GM15510 (cell line): ENCODE measurements around the gene EHBP1.

Experiments used
- POLR2A ChIP-seq: IDR thresholded peaks from 3 replicates; pipeline ENCODE4 v1.6.1; 2011; ENCODE audit warnings: borderline replicate concordance; ENCODE audit not compliant: insufficient read length; ENCODE audit errors: extremely low read depth

The EHBP1 gene

DNA sequence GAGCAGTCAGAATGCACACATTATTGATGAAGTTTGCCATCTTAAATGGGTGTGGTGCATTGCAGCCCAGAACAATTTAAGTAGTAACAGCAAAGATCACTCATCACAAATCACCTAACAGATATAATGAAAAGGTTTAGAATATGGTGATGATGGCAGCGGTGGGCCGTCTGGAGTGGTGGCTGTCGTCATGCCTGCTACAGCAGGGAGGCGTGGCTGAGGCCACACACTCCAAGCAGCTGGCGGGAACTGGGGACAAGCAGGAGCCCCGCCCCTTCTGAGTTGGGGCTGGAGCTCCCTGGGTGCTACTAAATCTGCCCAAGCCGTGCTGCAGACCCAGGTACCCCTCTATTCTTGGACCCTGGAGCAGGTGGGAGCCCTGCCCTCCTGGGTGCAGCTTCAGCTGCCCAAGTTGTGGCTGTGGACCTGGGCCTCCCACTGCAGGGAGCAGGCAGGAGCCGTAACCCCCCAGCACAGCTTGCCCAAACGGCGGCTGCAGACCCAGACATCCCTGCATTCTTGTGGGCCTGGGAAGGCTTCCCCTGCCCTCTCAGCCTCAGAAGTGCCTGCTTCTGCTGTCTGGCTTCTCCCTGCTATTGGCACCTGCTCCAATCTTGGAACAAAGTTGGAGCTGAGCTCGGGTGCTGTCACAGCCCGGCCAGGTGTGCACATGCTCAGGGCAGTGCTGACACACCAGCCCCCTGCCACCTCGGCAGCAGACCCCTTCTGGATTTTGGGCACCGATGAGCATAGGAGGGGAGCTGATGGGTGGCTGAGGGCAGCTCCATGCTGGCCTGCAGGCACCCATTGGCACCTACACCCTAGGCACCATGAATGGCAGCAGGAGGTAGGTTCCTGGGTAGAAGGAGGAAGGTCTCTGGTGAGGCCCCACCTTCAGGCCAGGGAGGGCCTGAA is 149.3 kb downstream of the EHBP1 start:
- no peak for TF ChIP-seq POLR2A

DNA sequence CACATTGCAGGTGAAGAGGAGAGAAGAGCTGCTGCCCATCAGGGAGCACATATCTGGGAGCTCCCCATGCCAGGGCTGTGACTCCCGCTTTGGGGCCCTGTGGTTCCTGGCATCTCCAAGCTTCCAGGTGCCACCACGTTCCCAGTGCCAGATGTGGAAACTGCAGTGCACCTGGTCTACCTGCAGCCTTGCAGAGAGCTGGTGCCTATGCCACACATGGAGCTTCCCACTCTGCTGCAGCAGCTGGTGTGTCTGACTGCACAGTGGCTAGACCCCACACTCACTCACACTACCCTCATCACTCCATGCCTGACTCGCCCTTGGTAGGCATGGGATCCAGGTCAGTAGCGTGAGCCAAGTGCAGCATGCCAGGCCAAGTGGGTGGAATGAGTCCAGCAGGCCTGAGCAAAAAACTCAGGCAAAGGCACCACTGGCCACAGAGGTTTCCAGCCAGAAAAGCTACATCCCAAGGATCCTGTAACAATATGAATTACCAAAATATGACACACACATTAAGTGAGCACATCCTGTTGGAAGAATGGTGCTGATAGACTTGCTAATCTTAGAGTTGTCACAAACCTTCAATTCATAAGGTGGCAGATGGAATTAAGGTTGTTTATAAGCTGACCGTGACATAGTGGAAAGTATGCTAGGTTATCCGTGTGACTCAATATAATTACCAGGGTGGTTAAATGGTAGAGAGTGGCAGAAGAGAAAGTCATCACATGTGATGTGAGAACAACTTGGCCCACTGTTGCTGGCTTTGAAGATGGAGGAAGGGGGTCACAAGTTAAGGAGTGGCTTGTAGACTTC is 150.9 kb downstream of the EHBP1 start:
- no peak for TF ChIP-seq POLR2A

DNA sequence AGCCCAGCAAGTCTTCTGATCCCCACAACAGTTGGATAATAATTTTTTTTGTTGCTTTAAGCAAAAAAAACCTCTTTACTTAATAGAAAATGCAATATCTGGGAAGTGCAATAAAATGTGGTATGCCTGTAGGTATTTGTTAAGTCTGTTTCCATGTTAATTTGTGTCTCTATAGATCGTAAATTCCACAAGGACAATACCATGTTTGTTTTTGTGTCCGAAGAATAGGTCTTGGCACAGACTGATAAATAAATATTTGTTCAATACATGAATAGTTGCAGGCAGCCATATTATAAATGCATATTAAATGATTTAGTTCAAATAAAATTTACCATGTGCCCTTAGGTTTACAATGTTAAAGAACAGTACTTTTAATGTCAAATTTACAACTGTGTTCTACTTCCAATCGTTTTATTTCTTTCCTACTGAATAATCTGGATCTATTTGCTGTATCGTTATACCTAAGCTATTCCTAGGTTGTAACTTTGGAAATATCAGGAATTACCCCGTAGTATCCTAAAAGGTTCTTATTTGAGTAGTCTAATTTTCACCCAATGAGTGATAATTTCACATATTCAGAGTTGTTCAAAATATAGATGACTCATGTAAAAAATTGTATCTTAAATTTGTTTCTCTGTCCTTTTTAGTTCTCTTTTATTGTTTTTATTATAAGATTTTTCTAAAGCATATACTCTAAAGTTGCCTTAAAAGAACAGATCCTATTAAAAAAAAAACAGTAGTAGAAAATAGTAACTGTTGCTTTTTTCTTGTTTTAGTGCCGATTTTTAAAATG is 151.8 kb downstream of the EHBP1 start:
- no peak for TF ChIP-seq POLR2A

DNA sequence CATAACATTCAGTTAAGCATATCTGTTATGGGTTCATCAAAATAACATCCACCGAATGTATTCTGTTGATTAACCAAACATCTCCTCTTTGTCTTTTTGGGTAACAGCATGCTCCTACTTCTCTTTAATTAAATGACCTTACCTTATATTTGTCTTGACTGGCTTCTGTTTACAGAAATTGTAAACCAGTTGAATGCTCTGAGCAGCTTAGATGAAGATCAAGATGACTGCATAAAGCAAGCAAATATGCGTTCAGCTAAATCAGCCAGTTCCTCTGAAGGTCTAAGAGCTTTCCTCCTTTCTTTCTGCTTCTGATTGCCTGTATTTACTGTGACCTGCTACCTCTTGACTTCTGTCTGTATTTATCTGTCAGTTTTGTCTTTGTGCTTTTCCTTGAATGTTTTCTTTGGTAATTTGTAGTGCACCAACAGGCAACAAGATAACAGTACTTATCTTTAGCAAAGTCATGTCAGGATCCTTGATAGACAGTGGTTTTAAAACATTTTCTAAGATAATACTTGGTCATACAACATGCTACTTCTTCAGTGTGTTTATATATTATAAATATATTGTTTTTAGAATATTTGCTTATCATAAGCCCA is 152.8 kb downstream of the EHBP1 start:
- TF ChIP-seq POLR2A: no peak

DNA sequence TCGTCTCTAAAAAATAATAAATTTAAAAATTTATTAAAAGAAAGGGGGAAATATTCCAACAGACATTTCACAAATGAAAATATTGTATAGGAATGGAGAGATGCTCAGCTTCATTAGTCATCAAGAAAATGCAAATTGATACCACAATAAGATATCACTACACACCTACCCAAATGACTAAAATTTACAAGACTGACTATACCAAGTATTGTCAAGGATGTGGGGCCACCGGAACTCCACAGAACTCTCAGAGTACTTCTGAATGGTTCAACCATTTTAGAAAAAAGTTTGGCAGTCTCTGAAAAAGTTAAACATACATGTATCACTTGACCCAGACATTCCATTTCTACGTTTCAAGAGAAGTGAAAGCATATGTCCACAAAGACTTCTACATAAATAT is 163.4 kb downstream of the EHBP1 start:
- no peak for TF ChIP-seq POLR2A

DNA sequence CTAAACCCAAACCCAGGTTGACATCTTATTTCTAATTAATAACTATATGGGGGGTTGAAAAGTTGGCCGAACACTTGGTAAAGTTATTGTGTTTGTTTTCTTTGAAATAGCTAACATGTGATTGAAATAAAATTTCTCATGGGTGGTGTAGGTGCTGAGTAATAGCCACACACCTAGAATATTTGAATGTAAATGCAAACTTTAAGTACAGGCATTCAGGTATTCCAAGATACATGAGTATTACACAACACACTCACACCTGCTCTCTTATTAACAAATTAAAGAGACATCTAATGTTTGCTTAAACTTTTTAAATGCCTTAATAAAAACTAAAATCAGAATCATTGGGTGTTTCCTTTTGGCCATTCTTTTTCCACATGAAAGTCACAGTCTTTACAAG is 165.5 kb downstream of the EHBP1 start:
- no peak for TF ChIP-seq POLR2A

DNA sequence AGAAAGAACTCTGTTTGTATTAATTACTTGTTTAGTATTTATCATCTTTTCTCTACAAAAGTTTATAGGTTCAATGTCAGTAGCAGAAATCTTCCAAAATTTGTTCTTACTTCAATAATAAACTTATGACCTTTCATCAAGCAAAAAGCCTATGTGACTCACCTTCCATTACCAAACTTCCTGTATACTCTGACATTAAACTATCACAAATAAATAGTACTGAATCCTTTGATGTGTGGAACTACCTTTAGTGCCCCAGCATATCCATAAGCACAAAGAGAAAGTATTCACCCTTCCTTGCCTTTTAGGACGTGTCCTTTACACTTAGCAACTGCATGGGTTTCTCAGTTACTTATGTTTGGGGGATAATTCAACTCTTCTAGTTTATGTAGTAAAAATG is 166.0 kb downstream of the EHBP1 start:
- TF ChIP-seq POLR2A: no peak

DNA sequence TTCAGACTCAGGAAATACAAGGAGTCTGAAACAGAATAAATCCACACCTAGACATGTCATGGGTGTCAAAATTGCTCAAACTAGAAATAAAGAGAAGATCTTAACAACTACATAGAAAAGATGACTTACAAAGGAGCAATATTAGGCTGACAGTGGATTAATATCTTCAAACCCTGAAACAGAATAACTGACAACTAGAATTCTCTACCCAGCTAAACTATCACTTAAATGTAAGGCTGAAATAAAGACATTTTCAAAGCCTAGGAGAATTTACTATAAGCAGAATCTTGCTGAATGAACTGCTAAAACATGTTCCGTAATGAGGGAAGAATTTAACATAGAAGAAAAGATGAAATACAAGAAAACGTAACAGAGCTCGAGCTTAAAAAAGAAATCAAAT is 168.1 kb downstream of the EHBP1 start:
- no peak for TF ChIP-seq POLR2A

DNA sequence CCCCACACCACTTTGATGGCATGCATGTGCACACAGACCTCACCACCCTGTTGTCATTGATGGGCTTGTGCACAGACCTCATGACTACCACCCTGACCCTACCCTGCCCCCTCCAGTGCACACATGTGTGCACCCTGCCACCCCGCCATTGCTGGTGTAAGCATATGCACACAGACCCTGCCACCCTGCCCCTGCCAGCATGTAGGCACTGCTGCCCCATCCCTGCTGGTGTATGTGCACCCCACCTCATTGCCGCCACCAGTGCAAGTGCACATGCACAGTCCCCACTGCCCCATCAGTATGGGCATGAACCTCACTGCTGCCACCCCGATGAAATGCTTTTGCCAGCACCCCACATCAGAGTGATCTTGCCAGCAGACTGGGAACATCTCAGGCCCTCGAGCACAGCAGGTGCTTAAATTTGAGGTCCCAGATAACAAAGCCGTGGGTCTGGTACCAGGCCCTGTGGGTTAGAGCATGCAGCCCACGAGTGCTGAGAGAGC is 169.4 kb downstream of the EHBP1 start:
- TF ChIP-seq POLR2A: no peak

DNA sequence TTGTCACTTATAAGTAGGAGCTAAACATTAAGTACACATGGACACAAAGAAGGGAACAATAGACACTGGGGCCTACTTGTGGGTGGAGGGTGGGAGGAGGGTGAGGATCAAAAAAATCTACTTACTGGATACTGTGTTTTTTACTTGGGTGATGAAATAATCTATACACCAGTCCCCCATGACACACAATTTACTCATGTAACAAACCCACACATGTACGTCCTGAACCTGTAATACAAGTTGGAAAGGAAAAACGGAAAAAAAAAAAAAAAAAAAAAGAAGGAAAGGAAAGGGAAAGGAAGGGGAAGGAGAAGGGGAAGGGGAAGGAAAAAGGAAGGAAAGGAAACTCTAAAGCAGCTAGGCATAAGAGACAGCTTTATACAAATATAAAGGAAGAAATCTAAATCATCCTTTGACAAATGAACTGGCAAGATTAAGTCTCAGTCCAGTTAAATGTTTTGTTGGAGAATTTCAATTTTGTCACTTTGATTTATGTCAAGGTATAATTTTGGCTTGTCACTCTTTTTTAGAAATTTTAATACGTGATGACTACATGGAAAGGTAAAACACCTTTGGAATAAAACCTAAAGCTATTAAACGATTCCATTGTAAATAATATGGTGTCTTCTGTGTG is 175.8 kb downstream of the EHBP1 start:
- no peak for TF ChIP-seq POLR2A

DNA sequence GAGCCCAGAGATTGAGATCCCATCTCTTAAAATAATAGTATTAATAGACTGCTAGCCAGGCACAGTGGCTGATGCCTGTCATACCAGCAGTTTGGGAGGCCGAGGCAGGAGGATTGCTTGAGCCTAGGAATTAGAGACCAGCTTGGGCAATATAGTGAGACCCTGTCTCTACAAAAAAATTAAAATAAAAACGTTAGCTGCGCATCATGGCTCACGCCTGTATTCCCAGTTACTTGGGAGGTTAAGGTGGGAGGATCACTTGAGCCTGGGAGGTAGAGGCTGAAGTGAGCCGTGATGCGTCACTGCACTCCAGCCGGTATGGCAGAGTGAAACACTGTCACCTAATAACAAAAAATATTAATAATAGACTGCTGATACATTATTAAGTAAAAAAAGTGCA is 178.1 kb downstream of the EHBP1 start:
- TF ChIP-seq POLR2A: no peak

DNA sequence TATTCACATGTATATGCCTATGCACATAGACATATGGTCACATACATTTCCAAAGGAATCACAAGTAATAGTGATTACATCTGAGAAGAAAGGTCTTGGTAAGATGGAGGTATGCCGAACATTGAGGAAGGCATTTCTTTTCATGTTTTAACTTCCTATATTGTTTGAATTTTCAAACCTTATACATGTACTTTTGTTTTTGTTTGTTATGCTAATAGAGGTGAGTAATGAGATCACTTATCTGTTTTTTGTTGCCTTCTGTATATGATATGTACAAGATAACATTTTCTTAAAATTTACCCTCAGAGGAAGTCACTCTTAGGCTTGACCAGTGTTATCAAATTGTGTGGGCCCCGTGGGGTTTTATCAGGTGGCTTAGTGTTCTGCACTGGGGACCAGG is 178.6 kb downstream of the EHBP1 start:
- TF ChIP-seq POLR2A: no peak

DNA sequence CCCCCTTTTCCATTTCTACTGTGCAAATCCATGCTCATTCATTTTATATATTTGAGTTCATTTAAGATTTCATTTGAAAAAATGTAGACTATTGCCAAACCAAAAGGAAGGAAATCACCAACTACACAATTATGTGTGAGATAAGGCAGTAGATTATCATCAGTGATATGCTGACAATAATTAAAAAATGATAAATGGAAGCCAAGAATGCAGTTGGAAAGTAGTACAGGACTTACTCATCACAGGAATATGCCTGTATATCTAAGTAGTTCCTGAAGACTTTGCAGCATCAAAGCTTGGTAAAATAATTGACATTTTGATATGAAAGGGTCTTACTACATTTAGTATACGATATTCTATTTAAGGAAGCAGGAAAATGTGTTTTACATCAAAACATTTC is 179.0 kb downstream of the EHBP1 start:
- TF ChIP-seq POLR2A: no peak
